ENCODE data around the gene CBARP.
"Not testable (repeated sequence)": the region's sequence is repeated elsewhere in the genome, so short reads cannot be mapped to it uniquely, and the experiment has no call there.

Gene CBARP

GRCh38 chr19:1252221-1252820 is 14.5 kb upstream of the CBARP start:
- no peak for DNase-seq

GRCh38 chr19:1251330-1252220 is 13.8 kb upstream of the CBARP start:
- peak; percentile 70 for DNase-seq

DNA sequence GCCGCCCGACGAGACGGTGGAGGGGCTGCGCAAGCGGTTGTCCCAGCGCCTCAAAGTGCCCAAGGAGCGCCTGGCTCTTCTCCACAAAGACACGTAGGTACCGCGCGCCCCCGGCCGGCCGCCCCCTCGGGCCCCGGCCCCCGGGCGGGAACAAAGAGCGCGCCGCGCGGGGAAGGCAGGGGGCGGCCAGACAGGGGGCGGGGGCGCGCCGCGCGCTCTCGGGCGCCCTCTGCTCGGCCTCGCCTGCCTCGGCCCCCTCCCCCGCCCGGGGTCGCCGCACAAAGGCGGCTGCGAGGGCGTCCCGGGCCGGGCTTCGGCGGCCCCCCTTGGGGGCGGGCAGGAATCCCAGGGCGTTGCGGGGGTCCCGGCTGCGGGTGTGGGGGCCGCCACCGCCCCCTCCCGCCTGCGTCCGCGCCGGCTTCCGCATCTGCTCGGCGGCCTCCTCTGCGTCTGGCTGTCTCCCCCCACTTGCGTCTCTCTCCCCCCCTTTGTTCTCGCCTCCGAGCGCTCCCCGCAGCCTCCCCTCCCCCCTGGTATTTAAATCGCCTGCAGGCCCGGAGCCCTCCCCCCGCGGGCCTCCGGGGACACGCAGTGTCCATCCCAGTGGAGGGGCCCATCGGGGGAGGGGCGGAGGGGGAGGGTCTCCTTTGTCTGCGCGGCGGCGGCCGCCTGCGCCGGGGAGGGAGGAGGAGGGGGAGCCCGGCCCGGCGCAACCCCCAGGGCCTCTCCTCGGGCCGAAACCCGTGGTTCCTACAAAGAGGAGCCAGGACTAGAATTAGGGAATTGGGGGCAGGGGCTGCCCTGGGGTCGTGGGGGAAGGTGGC is 12.8 kb upstream of the CBARP start:
- peak; percentile 73 for DNase-seq

DNA sequence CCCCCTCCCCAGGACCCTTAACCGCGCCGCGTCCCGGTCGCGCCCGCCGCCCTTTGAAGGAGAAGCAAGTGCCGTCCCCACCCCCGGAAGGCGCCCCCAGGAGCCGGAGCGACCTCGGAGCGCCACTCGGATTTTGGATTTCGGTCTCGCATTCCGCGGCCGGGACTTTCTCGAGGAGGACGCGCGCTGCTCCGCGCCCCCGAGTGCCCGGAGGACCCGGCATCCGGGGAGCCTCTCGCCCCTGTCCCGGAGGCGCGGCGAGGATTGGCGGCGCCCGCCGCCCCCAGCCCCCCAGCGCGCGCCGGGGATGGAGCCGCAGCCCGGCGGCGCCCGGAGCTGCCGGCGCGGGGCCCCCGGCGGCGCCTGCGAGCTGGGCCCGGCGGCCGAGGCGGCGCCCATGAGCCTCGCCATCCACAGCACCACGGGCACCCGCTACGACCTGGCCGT is 12.2 kb upstream of the CBARP start:
- DNase-seq: no peak

DNA sequence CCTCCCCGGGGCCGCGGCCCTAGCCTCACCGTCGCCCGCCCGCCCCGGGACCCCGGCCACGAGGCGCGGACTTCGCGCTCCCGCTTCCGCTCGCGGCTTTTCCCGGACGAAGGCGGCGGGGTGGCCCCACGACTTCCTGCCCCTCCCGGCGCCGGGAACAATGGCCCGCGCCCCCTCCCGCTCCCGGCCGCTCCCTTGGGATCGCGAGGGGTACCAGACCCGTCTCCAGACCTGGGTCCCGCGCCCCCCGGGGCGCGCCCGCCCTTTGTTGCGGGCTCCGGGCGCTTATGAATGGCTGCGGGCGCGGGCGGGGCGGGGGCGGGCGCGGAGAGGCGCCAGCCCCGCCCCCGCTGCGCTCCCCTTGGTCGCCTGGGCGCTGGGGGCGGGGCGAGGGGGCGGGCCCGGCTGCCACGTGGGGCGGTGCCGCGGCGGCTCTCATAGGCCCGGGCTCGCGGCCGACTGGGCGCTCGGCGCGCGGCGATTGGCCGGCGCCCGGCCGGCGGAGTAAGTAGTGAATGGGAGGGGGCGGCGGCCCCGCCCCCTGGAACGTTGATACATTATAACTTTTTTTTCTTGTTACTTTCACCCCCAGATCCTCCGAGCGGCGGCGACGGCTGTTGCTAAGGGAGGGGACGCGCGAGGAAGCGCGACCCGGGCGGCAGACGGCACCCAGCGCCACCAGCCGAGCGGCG is 11.6 kb upstream of the CBARP start:
- peak; percentile 96 for DNase-seq

- peak; percentile 90 for DNase-seq
These were observed 11.0 kb upstream of the CBARP start for GRCh38 chr19:1248786-1249297.

- DNase-seq: peak; percentile 83
These were observed 10.5 kb upstream of the CBARP start, which contains the start of gene MIDN for GRCh38 chr19:1248139-1248785. Gene MIDN (plus strand): TSS chr19:1248583. CDS start chr19:1250297, 1,714 bp downstream.

- no peak for DNase-seq
These were observed 9.9 kb upstream of the CBARP start for GRCh38 chr19:1247748-1248138.

DNA sequence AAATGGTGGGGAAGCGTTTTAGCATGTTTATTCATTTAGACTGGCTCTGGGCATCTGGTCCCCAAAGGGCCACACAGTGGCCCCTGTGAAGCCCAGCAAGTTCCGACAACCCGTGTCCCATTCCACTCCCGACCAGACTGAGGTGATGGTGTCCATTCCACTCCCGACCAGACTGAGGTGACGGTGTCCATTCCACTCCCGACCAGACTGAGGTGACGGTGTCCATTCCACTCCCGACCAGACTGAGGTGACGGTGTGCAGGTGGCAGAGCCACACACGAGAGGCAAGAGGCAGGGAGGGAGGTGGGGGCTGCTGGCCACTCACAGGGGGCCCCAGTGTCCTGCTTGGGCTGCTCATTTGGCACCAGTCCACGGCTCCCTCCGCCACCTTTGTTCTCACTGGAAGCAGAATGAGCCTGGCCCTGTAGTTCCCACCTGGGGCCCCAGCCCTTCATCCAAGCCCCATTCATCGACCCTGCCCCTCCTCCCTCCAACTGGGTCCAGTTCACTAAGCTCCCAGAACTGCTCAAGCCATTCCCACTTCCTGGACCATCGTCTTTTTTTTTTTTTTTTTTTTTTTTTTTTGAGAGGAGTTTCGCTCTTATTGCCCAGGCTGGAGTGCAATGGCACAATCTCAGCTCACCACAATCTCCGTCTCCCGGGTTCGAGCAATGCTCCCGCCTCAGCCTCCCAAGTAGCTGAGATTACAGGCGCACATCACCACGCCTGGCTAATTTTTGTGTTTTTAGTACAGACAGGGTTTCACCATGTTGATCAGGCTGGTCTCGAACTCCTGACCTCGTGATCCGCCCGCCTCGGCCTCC is 8.7 kb upstream of the CBARP start:
- DNase-seq: not testable (repeated sequence)

GRCh38 chr19:1245494-1246264 is 7.9 kb upstream of the CBARP start:
- no peak for DNase-seq

GRCh38 chr19:1244693-1245451 is 7.1 kb upstream of the CBARP start:
- peak; percentile 47 for DNase-seq

DNA sequence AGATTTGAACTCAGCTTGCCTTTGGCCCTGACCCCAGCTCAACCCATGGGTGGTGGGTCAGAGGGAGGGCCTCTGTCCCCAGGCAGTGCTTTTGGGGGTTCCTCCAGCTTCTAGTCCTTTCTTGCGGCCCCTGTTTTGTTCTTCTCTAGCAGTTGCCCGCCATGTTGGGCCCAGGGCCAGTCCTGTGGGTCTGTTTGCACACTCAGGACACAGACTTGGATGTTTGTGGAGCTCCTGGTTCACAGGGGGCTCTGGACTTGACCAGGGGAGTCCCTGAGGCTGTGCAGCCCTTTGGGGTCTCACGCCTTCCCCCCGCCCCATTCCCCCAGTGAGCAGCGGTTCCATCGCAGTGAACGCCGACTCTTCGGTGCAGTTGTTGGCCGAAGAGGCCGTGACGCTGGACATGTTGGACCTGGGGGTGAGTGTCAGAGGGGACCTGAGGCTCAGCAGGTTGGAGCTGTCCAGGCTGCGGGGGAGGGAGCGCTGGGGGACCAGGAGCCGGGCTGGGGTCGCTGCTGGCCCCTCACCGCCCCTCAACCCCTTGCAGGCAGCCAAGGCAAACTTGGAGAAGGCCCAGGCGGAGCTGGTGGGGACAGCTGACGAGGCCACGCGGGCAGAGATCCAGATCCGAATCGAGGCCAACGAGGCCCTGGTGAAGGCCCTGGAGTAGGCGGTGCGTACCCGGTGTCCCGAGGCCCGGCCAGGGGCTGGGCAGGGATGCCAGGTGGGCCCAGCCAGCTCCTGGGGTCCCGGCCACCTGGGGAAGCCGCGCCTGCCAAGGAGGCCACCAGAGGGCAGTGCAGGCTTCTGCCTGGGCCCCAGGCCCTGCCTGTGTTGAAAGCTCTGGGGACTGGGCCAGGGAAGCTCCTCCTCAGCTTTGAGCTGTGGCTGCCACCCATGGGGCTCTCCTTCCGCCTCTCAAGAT is 6.2 kb upstream of the CBARP start:
- DNase-seq: peak; percentile 94

- DNase-seq: peak; percentile 94
These were observed 3.8 kb upstream of the CBARP start, which contains the start of gene ATP5F1D for GRCh38 chr19:1241417-1242095. Gene ATP5F1D (plus strand): TSS chr19:1241751. CDS start chr19:1241851, 100 bp downstream.

- DNase-seq: peak; percentile 32
These were observed 3.1 kb upstream of the CBARP start for GRCh38 chr19:1240925-1241324.

DNA sequence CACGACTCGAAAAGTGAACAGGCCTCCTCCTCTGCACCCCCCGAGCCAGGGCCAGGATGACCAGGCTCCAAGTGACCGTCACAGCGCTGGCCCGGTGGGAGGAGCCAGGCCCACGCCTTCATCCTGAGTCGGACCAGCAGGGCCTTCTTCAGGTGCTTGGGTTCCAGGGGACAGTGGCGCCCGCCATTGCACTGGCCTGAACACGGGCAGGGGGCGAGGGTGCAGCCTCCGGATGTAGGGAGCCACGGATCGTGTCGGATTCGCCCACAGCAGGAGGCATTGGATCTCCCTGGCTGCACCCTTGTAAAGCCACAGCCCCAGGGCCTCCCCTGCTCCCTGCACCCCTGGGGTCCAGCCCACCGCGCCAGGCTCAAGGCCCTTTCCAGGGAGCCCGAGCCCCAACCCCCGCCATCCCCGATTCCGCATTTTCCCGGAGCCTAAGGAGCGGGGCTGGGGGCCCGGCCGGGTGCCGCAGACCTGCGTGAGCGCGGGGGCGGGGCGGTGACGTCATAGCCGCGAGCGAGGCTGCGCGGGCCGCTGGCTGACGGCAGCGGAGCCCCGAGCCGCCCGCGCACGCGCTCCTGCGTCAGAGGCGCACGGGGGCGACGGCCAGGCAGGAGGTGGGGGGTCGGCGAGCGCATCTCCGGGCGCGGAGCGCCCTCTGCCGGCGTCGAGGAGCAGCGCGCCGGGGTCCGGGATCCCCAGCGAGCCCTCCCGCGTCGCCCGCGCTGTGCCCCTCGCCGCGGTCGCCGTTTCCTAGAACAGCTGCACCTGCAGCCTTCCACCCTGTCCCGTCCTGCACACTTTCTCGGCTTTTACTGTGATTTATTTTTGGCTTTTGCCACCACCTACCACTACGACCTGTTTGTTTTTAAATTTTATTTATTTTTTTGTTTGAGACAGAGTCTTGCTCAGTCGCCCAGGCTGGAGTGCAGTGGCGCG is 2.3 kb upstream of the CBARP start:
- peak; percentile 99 for DNase-seq

- DNase-seq: no peak
These were observed 1.6 kb upstream of the CBARP start for GRCh38 chr19:1239420-1239795.
